Activated CD8-positive, alpha-beta T cell treated with anti-CD3 and anti-CD28 coated beads, Interleukin-2, amount 10 ng/mL, durations not matched to agents 7 days and 5 days (primary cell): ENCODE measurements around the gene AK5. TPM values are rescaled to one million over a fixed set of nuclear protein-coding genes. Genes with fewer than 3 reads are reported as not detected.

Source experiments
- ATAC-seq: fragments of 150-1000 bp; cut with Tn5 transposase; one replicate; pipeline ENCODE4 v1.10.0; 2021; ENCODE audit warnings: moderate library complexity
- CTCF ChIA-PET: fragments of 350-600 bp; sonication (Branson Sonifier 250); formaldehyde crosslinking; loops from one replicate; lab custom pipeline; 2021; ENCODE audit warnings: antibody characterized with exemption; lab: Charles Lee
- POLR2A ChIA-PET: fragments of 350-600 bp; sonication (Branson Sonifier 250); formaldehyde crosslinking; loops from one replicate; lab custom pipeline; 2021; ENCODE audit warnings: antibody characterized with exemption; lab: Charles Lee
- DNase-seq: peaks from one replicate; pipeline ENCODE4 v3.0.0-alpha.2; 2020
- H3K27ac Mint-ChIP-seq: one replicate; pipeline ENCODE4 v1.8.0; 2021; ENCODE audit warnings: mild to moderate bottlenecking, mixed read lengths
- H3K27me3 Mint-ChIP-seq: one replicate; pipeline ENCODE4 v1.8.0; 2021; ENCODE audit warnings: low read depth, mixed read lengths
- H3K36me3 Mint-ChIP-seq: one replicate; pipeline ENCODE4 v1.8.0; 2021; ENCODE audit warnings: low read depth, mixed read lengths
- H3K4me1 Mint-ChIP-seq: one replicate; pipeline ENCODE4 v1.8.0; 2021; ENCODE audit warnings: low read depth, mixed read lengths
- H3K4me3 Mint-ChIP-seq: one replicate; pipeline ENCODE4 v1.8.0; 2021; ENCODE audit warnings: mild to moderate bottlenecking, mixed read lengths
- H3K9me3 Mint-ChIP-seq: one replicate; pipeline ENCODE4 v1.8.0; 2022; ENCODE audit warnings: mixed read lengths; ENCODE audit not compliant: insufficient read depth
- total RNA-seq, 2 experiments: library from RNA; stranded (reverse); gene quantifications; one replicate each; pipeline ENCODE4 v1.2.3, GENCODE V29; 2021

AK5 gene
- total RNA-seq, 2 experiments from 2014 or later, result 0.73 to 1.2 TPM

- no peaks in the 10 kb centered on the region for H3K9me3 Mint-ChIP-seq
- ChIA-PET POLR2A (no interaction called here), CTCF (interaction anchor here (1.5 kb wide), 1 partner anchor 147 kb away, joined by 3 read pairs; no protein-coding TSS in a partner anchor)
- no peaks in the 10 kb centered on the region for H3K36me3 Mint-ChIP-seq
- DNase-seq, result no peak
- peaks cover 2% of the 10 kb centered on the region for H3K4me1 Mint-ChIP-seq
- no peak for ATAC-seq
- H3K27me3 Mint-ChIP-seq, result no peaks in the 10 kb centered on the region
- no peak overlapping the region for H3K4me3 Mint-ChIP-seq
- no peak overlapping the region for H3K27ac Mint-ChIP-seq
Observed at GRCh38 chr1:77385551-77385950, 103.7 kb downstream of the AK5 start.

- Mint-ChIP-seq H3K4me3 (no peak overlapping the region), H3K27ac (no peak overlapping the region), H3K27me3 (no peaks in the 10 kb centered on the region), H3K36me3 (no peaks in the 10 kb centered on the region), H3K9me3 (no peaks in the 10 kb centered on the region), H3K4me1 (peaks cover 2% of the 10 kb centered on the region)
- no peak for ATAC-seq
- CTCF ChIA-PET, result interaction anchor here (1.5 kb wide), 1 partner anchor 146 kb away, joined by 3 read pairs; no protein-coding TSS in a partner anchor
- POLR2A ChIA-PET, result no interaction called here
- no peak for DNase-seq
Observed at GRCh38 chr1:77386276-77386675, 104.5 kb downstream of the AK5 start.

DNA sequence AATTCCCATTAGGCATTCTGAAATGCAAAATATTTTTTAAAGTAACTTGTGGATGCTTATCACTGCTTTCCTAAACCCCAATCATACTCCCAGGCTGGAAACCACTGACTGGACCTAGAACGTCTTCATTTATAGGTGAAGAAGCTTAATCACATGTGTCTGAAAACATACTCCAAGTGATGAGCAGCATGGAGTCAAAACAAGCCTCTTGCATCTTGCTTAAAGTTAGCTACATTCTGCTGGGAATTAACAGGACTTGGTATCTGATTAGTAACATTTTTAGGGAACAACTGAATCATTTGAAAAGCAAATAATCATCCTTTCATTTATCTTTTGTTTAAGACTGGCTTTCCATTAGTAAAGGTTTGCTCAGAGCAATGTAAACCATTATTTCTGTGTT lies 105.7 kb downstream of the AK5 start:
- Mint-ChIP-seq H3K4me1 (peaks cover 2% of the 10 kb centered on the region), H3K27me3 (no peaks in the 10 kb centered on the region), H3K4me3 (no peak overlapping the region), H3K9me3 (no peaks in the 10 kb centered on the region), H3K36me3 (no peaks in the 10 kb centered on the region), H3K27ac (no peak overlapping the region)
- ChIA-PET POLR2A (no interaction called here), CTCF (no interaction called here)
- ATAC-seq (no peak), DNase-seq (no peak)

DNA sequence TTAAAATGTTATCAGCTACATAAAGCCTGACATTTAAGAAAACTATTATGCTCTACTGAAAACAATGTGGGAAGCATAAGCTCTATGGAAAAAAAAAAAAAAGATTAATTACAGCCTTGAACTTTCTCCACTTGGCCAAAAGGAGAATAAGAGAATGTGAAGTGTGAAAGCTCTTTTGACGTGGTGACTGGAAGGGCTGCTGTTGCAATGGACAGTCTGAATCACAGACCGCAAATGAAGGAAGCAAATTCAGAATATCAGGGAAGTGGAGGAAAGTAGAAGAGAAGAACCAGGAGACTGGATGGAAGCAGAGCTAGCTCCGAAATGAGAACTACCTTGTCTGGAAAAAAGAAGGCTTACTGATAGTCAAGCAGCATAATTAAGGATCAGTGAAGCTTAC lies 106.8 kb downstream of the AK5 start:
- DNase-seq (no peak), ATAC-seq (no peak)
- Mint-ChIP-seq H3K27me3 (no peaks in the 10 kb centered on the region), H3K27ac (no peak overlapping the region), H3K36me3 (no peaks in the 10 kb centered on the region), H3K9me3 (no peaks in the 10 kb centered on the region), H3K4me1 (peaks cover 2% of the 10 kb centered on the region), H3K4me3 (no peak overlapping the region)
- ChIA-PET CTCF (interaction anchor here (0.8 kb wide), 1 partner anchor 145 kb away, joined by 3 read pairs; no protein-coding TSS in a partner anchor), POLR2A (no interaction called here)

DNA sequence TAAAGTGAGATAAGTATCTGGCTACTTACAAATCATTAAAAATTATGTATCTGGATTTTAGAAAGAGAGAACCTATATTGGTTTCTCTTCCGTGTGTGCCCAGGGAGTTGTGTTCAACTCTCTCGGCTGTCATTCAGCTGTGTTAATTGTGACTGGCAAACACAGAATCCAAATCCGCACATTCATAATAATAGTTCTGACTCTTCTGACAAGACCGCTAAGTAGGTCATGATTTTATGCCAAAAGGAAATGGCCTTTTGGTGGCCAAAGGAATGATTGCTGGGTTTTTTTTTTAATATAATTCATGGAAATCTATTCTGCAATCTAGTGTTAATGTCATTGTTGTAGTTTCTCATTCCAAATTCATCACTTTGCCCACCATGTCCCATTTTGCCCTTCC lies 110.7 kb downstream of the AK5 start:
- Mint-ChIP-seq H3K4me1 (peaks cover 2% of the 10 kb centered on the region), H3K9me3 (no peaks in the 10 kb centered on the region), H3K36me3 (no peaks in the 10 kb centered on the region), H3K4me3 (no peak overlapping the region), H3K27me3 (no peaks in the 10 kb centered on the region), H3K27ac (no peak overlapping the region)
- ChIA-PET CTCF (no interaction called here), POLR2A (no interaction called here)
- DNase-seq (no peak), ATAC-seq (no peak)

DNA sequence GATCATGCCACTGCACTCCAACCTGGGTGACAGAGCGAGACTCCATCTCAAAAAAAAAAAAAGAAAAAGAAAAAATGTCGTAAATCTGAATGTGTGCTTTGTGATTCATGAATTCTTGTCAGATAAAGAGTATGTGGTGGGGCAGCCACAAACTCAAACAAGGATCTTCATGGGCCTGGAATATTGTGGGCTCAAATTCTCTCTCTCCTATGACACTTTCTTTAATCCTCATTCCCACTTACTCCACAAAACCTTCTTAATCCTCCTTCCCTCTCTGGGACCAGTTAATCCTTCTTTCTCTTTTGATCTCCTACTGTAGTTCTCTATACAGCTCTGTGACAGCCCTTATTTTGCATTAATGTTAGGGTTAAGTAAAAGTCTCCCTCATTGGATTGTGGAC lies 112.3 kb downstream of the AK5 start:
- Mint-ChIP-seq H3K4me1 (no peaks in the 10 kb centered on the region), H3K36me3 (no peaks in the 10 kb centered on the region), H3K27ac (no peak overlapping the region), H3K9me3 (no peaks in the 10 kb centered on the region), H3K4me3 (no peak overlapping the region), H3K27me3 (no peaks in the 10 kb centered on the region)
- ATAC-seq, result no peak
- CTCF ChIA-PET, result no interaction called here
- DNase-seq, result no peak
- POLR2A ChIA-PET, result no interaction called here

GRCh38 chr1:77395051-77395450 lies 113.2 kb downstream of the AK5 start:
- no peak for ATAC-seq
- Mint-ChIP-seq H3K27me3 (no peaks in the 10 kb centered on the region), H3K4me1 (no peaks in the 10 kb centered on the region), H3K9me3 (no peaks in the 10 kb centered on the region), H3K36me3 (no peaks in the 10 kb centered on the region), H3K4me3 (no peak overlapping the region), H3K27ac (no peak overlapping the region)
- POLR2A ChIA-PET, result no interaction called here
- CTCF ChIA-PET, result no interaction called here
- DNase-seq, result no peak

DNA sequence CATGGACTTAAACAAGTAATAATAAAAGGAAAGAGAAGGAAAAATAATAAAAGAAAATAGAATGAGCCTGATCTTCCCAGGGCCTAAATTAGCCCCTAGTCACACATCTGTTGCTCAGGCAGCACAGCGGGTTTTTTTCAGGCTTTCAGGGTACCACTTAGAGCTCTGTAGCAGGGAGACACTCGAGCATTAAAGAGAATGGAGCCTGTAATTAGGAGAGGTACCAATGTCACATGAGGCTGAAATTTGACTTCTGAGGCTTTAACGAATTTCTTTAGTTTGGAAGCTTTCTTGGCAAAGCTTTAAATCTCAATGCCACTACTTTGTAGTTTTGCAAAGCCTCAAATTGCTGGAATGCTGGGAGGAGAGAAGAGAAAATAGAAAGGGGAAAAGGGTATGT lies 116.3 kb downstream of the AK5 start:
- DNase-seq, result no peak
- Mint-ChIP-seq H3K36me3 (no peaks in the 10 kb centered on the region), H3K27me3 (no peaks in the 10 kb centered on the region), H3K9me3 (no peaks in the 10 kb centered on the region), H3K27ac (no peak overlapping the region), H3K4me3 (no peak overlapping the region), H3K4me1 (no peaks in the 10 kb centered on the region)
- ChIA-PET CTCF (no interaction called here), POLR2A (no interaction called here)
- no peak for ATAC-seq

- Mint-ChIP-seq H3K27me3 (no peaks in the 10 kb centered on the region), H3K4me1 (no peaks in the 10 kb centered on the region), H3K4me3 (no peak overlapping the region), H3K9me3 (no peaks in the 10 kb centered on the region), H3K36me3 (no peaks in the 10 kb centered on the region), H3K27ac (no peak overlapping the region)
- ATAC-seq (no peak), DNase-seq (no peak)
- ChIA-PET CTCF (no interaction called here), POLR2A (no interaction called here)
Observed at GRCh38 chr1:77399250-77400086, 117.6 kb downstream of the AK5 start.

DNA sequence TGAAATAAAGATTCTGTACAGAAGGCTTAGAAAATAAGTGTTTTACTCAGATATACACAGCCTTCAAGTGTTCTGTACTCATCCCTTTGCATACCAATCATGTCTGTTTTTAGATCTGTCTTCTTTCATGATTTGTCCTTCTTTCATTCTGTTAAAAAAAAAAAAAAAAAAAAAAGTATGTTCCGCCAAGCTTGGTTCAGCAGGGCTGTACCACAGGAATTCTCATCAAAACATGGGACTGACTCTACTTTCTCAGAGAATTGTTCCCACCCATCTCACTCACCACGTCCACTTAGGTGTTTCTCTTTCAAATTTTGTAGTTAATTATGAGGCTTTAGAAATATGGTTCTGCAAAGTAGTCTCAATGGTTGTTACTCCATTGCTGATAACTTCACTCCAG lies 119.0 kb downstream of the AK5 start:
- Mint-ChIP-seq H3K27ac (no peak overlapping the region), H3K4me1 (no peaks in the 10 kb centered on the region), H3K36me3 (no peaks in the 10 kb centered on the region), H3K27me3 (no peaks in the 10 kb centered on the region), H3K4me3 (no peak overlapping the region), H3K9me3 (no peaks in the 10 kb centered on the region)
- POLR2A ChIA-PET, result no interaction called here
- CTCF ChIA-PET, result no interaction called here
- no peak for DNase-seq
- ATAC-seq, result no peak

GRCh38 chr1:77401384-77401783 lies 119.6 kb downstream of the AK5 start:
- no peak overlapping the region for H3K4me3 Mint-ChIP-seq
- no peaks in the 10 kb centered on the region for H3K9me3 Mint-ChIP-seq
- H3K27me3 Mint-ChIP-seq, result no peaks in the 10 kb centered on the region
- no peak for ATAC-seq
- H3K4me1 Mint-ChIP-seq, result no peaks in the 10 kb centered on the region
- DNase-seq, result no peak
- H3K36me3 Mint-ChIP-seq, result no peaks in the 10 kb centered on the region
- no peak overlapping the region for H3K27ac Mint-ChIP-seq
- CTCF ChIA-PET, result no interaction called here
- POLR2A ChIA-PET, result no interaction called here

DNA sequence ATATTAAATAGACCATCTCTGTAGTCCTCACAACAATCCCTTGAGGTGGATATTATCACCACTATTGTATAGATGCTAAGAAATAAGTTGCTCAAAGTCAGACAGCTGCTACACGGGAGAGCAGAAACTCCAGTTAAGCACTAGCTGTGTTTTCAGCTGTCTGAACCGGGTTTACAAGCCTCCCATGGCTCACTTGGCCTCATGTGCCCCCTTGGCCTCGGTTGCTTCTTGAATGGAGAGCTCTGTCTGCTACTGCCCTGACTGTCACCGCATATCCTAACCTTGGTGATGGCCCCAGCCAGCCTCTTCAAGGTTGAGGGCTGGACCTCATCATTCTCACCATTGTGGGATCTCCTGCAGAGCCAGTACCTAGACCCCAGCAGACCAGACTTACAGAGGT lies 123.4 kb downstream of the AK5 start:
- ChIA-PET CTCF (no interaction called here), POLR2A (no interaction called here)

More for the DNA sequence above, 123.4 kb downstream of the AK5 start:
- Mint-ChIP-seq H3K4me1 (no peaks in the 10 kb centered on the region), H3K36me3 (no peaks in the 10 kb centered on the region), H3K27ac (no peak overlapping the region), H3K9me3 (peaks cover 2% of the 10 kb centered on the region), H3K27me3 (no peaks in the 10 kb centered on the region), H3K4me3 (no peak overlapping the region)
- ATAC-seq, result no peak
- DNase-seq, result no peak
